Prostate gland (tissue), 2 donors: Measurements from ENCODE around the gene SLC13A2. TPM values are rescaled to one million over a fixed set of nuclear protein-coding genes. Genes with fewer than 3 reads are reported as not detected.
A peak's percentile ranks its signal among the peaks of the same experiment; 100 is the strongest.

Experiments
- DNase-seq: peaks from one replicate; pipeline ENCODE4 v3.0.0-alpha.2; 2019; ENCODE audit warnings: low spot score
- H3K27ac ChIP-seq, 2 donors: fragments of 200-600 bp; sonication (generic); 2 replicates each; pipeline ENCODE4 v1.5.1; 2017 to 2019
- H3K27me3 ChIP-seq: fragments of 200-600 bp; sonication (generic); replicated peaks from 2 replicates; pipeline ENCODE4 v1.5.1; 2019; ENCODE audit not compliant: insufficient read depth
- H3K36me3 ChIP-seq, 2 donors: fragments of 200-600 bp; sonication (generic); 1 replicate in 1 of 2; 2 replicates in 1 of 2; pipeline versions ENCODE4 v1.5.1 to v1.8.1; 2017 to 2019
- H3K4me1 ChIP-seq: fragments of 200-600 bp; sonication (generic); replicated peaks from 2 replicates; pipeline ENCODE4 v1.5.1; 2019
- H3K4me3 ChIP-seq, 2 donors: fragments of 200-600 bp; sonication (generic); 2 replicates each; pipeline ENCODE4 v1.5.1; 2017 to 2019
- H3K9me3 ChIP-seq: fragments of 200-600 bp; sonication (generic); 2 replicates; pipeline ENCODE4 v1.5.1; 2017
- POLR2A ChIP-seq: fragments of 450-650 bp; IDR thresholded peaks from one replicate; pipeline ENCODE4 v1.6.1; 2016; ENCODE audit warnings: antibody characterized with exemption, mild to moderate bottlenecking
- POLR2AphosphoS5 ChIP-seq: sonication (generic); formaldehyde crosslinking; IDR thresholded peaks from one replicate; pipeline ENCODE4 v1.6.1; 2017; ENCODE audit warnings: antibody characterized with exemption
- WGBS: methylation state at CpG from one replicate; pipeline ENCODE4 v1.1.5; 2018; 5-methylcytosine and 5-hydroxymethylcytosine counted together
- intact Hi-C: fragments of 100-400 bp; cut with DNase I; formaldehyde crosslinking; loops from one replicate; pipeline ENCODE4 v1.14.2; 2022
- total RNA-seq, 2 donors: library from RNA; depleted of rRNA; stranded (reverse); fragments of >200 nt; gene quantifications; one replicate each; pipeline ENCODE4 v1.1.0, GENCODE V29; 2016
- TF ChIP-seq, protein P1 (sequence below), 4 experiments: fragments of 200-600 bp in 2 of 4; fragments of 450-650 bp in 2 of 4; sonication (generic) in 2 of 4; IDR thresholded peaks; 1 replicate in 3 of 4; 2 replicates in 1 of 4; pipeline ENCODE4 v1.5.1; 2016 to 2019; ENCODE audit warnings: antibody characterized with exemption in 4 of 4, mild to moderate bottlenecking in 2 of 4, moderate library complexity in 2 of 4

SLC13A2 gene
- total RNA-seq, 2 donors from 2014 or later: 0.09 to 0.68 TPM

DNA sequence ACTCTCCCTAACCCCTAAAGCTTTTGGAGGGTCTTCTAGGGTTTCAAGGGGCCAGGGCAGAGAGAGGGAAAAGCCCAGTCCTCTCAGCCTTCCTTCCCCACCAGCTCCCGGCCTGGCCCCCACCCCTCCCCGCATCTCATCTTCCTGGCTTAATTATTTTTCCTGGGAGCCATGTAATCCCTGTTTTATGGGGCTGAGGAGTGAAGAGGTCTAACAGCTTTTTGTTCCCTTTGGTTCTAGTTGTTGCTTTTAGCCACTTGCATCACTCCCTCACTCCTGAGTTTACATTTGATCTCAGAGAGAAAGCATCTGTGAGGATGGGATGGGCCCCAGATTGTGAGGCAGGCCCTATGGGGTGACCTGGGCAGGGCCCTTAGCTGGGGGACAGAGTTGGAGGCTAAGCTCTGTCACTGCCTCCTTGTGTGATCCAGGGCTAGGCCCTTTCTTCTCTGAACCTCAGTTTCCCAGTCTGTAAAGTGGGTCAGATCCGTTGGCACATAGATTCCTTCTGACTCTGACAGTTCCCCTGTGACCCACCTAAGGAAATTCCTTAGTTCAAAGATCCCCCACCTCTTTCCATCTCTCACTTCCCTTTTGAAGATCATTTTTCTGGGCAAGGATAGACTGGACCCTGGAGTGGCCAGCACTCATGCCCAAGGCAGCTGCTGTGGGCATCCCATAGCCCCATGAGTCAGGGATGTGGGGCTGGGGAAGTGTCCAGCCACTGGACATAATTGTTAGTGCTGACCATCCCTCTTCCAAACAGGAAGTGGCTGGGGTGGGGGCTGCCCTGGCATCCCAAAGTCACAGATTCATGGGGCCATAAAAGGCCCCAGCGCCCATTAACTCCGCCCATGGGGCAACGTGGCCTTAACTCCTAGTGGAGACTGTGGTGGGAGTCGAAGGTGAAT lies 58.9 kb downstream of the SLC13A2 start:
- Histone ChIP-seq H3K27ac (peak overlapping the region in 1 of 2 donors; percentile 13), H3K36me3 (no peaks in the 10 kb centered on the region), H3K27me3 (no peaks in the 10 kb centered on the region), H3K9me3 (no peaks in the 10 kb centered on the region), H3K4me3 (no peak overlapping the region), H3K4me1 (peaks cover 9% of the 10 kb centered on the region)
- intact Hi-C loops: no loop called here
- TF ChIP-seq, protein P1, sequence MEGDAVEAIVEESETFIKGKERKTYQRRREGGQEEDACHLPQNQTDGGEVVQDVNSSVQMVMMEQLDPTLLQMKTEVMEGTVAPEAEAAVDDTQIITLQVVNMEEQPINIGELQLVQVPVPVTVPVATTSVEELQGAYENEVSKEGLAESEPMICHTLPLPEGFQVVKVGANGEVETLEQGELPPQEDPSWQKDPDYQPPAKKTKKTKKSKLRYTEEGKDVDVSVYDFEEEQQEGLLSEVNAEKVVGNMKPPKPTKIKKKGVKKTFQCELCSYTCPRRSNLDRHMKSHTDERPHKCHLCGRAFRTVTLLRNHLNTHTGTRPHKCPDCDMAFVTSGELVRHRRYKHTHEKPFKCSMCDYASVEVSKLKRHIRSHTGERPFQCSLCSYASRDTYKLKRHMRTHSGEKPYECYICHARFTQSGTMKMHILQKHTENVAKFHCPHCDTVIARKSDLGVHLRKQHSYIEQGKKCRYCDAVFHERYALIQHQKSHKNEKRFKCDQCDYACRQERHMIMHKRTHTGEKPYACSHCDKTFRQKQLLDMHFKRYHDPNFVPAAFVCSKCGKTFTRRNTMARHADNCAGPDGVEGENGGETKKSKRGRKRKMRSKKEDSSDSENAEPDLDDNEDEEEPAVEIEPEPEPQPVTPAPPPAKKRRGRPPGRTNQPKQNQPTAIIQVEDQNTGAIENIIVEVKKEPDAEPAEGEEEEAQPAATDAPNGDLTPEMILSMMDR (IDR thresholded peaks at IDR 0.05): no peak
- TF ChIP-seq POLR2A (no peak), POLR2AphosphoS5 (no peak)
- WGBS: 66% methylated on average over 7 of the region's 7 CpGs
- no peak for DNase-seq

DNA sequence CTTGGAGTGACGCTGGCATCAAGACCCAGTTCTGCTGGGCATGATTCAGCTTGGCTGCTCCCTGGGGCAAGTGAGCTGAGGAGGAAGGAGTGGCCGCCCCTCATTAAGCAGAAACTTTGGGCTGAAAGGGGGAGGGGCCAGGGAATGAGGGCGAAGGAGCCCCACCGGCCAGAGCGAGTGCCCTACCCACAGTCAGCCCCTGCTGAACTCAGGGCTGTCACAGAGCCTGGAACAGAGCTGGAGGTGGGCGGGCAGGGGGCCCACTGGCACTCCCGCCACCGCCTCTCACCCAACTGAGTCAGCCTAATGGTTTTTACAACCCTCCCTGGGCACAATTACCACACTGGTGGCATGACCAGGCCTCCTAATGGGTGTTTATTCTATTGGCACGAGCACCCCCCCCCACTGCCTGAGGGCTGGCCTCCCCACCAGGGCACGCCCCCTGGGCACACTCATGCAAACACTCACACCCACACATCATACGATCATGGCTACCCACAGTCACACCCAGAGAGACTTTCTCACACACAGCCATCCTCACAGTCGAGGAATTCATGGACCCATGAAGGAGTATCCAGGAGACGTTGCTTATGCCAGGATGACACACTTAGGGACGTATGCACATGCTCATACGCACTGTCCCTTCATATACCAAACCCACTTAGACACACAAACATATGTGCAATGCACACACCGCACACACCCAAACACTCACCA lies 59.8 kb downstream of the SLC13A2 start:
- peak overlapping the region in 1 of 2 donors; percentile 13 for H3K27ac ChIP-seq
- DNase-seq: peak; percentile 39
- intact Hi-C loops: no loop called here
- H3K4me3 ChIP-seq: no peak overlapping the region
- no peaks in the 10 kb centered on the region for H3K27me3 ChIP-seq
- H3K9me3 ChIP-seq: no peaks in the 10 kb centered on the region
- no peaks in the 10 kb centered on the region for H3K36me3 ChIP-seq
- WGBS: 56% methylated on average over 16 of the region's 16 CpGs
- H3K4me1 ChIP-seq: peaks cover 4% of the 10 kb centered on the region
- peak; percentile 33 for TF ChIP-seq POLR2A
- TF ChIP-seq POLR2AphosphoS5: no peak
- TF ChIP-seq, protein P1 (IDR thresholded peaks at IDR 0.05): peak in 1 of 4 experiments; percentile 12

DNA sequence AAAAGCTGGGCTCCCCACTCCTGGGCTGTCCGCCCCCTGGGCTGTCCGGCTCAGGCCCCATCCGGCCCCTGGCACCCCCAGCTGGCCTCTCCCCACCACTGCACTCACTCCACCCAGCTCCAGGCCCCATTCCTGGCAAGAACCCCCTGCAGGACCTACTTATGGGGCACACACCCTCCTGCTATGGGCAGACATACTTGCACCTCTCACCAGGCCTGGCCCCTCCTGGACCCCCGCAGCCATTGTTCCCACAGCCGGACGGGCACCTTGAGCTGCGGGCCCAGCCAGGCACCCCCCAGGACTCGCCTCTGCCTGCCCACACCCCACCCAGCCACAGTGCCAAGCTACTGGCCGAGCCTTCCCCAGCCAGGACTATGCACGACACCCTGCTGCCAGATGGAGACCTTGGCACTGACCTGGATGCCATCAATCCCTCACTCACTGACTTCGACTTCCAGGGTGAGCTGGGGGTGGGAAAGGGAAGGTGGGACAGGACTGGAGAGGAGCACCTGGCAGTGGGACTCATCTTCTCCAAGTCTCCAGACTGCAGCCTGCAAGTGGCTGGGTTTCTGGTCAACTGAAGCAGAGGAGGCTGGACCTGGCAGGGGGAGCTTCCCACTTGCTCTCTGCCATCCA lies 61.4 kb downstream of the SLC13A2 start:
- Histone ChIP-seq H3K4me3 (no peak overlapping the region), H3K4me1 (no peaks in the 10 kb centered on the region), H3K27me3 (no peaks in the 10 kb centered on the region), H3K36me3 (no peaks in the 10 kb centered on the region), H3K9me3 (no peaks in the 10 kb centered on the region), H3K27ac (no peak overlapping the region)
- TF ChIP-seq, protein P1 (IDR thresholded peaks at IDR 0.05): no peak
- TF ChIP-seq POLR2AphosphoS5 (no peak), POLR2A (no peak)
- no peak for DNase-seq
- intact Hi-C loops: no loop called here
- WGBS: 82% methylated on average over 11 of the region's 11 CpGs

DNA sequence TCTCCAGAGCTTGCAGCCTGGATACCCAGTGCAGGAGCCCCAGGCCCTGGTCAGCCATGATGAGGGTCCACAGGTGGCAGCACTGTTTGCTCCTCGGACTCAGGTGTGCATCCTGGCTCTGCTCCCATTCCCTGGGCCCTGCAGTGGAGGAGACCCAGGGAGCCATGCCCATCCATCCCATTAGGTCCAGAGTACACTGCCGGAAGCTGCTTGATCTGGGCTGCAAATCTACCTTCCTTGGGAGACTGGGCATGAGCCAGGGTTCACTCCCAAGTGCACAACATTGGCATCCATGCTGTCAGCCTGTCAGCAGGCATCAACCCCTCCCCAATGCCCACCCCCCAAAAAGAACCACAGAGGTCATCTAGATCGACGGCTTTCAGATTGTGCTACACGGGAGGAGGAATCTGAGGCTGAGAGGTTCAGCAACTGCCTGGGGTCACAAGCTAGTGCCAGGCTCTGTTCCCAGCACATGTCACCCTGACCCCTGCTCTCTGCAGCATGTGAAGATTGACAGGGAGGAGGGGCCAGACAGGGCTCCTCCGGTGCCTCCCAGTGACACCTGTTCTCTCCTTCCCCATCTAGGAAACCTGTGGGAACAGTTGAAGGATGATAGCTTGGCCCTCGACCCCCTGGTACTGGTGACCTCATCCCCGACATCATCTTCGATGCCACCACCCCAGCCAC lies 63.2 kb downstream of the SLC13A2 start:
- intact Hi-C loops: no loop called here
- TF ChIP-seq POLR2AphosphoS5 (no peak), POLR2A (no peak)
- TF ChIP-seq, protein P1 (IDR thresholded peaks at IDR 0.05): no peak
- 72% methylated on average over 9 of the region's 9 CpGs for WGBS
- Histone ChIP-seq H3K27me3 (no peaks in the 10 kb centered on the region), H3K36me3 (no peaks in the 10 kb centered on the region), H3K27ac (no peak overlapping the region), H3K9me3 (no peaks in the 10 kb centered on the region), H3K4me1 (no peaks in the 10 kb centered on the region), H3K4me3 (no peak overlapping the region)
- no peak for DNase-seq
